Measurements from ENCODE around the gene GSTA1.

DNA sequence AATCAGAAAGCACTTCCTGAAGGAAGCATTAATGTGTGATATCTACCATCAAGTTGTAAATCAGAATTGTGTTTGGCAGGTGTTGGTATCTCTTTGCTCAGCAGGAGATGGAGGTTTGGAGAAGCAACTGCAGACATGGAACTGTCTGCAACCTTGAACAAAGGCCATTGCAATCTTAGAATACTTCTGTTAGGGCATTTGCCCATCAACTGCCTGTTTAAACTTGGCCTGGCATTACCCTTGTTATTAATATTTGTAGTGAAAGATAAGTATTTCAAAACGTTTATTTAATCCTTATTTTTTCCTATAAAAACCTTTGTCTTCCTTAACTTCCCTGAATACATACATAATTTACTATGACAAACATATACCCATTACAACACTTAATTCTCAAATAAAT lies 22.9 kb upstream of the GSTA1 start:
- TF ChIP-seq, protein P1, sequence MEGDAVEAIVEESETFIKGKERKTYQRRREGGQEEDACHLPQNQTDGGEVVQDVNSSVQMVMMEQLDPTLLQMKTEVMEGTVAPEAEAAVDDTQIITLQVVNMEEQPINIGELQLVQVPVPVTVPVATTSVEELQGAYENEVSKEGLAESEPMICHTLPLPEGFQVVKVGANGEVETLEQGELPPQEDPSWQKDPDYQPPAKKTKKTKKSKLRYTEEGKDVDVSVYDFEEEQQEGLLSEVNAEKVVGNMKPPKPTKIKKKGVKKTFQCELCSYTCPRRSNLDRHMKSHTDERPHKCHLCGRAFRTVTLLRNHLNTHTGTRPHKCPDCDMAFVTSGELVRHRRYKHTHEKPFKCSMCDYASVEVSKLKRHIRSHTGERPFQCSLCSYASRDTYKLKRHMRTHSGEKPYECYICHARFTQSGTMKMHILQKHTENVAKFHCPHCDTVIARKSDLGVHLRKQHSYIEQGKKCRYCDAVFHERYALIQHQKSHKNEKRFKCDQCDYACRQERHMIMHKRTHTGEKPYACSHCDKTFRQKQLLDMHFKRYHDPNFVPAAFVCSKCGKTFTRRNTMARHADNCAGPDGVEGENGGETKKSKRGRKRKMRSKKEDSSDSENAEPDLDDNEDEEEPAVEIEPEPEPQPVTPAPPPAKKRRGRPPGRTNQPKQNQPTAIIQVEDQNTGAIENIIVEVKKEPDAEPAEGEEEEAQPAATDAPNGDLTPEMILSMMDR (conservative IDR thresholded peaks at IDR 0.05 in 1 of 2, IDR thresholded peaks at IDR 0.05 in 1 of 2; ENCODE audit: extremely low read depth in 1 of 2, insufficient read depth in 1 of 2, low read depth in 1 of 2, low read length in 2 of 2): no peak
- no peak for TF ChIP-seq EZH2 (IDR thresholded peaks at IDR 0.05; ENCODE audit: borderline replicate concordance, low read length)

All from mammary epithelial cell (primary cell).